Tibial nerve (tissue), 4 donors: ENCODE measurements around the gene TMEM151B.

ENCODE experiments used
- CTCF ChIP-seq, 5 experiments: fragments of 200-600 bp in 3 of 5; fragments of 450-650 bp in 2 of 5; sonication (generic) in 3 of 5; IDR thresholded peaks; one replicate each; pipeline ENCODE4 v1.5.1; 2016 to 2019; ENCODE audit warnings: antibody characterized with exemption in 5 of 5, mild to moderate bottlenecking in 3 of 5, moderate library complexity in 2 of 5
- EP300 ChIP-seq, 2 donors: sonication (generic); formaldehyde crosslinking; IDR thresholded peaks; one replicate each; pipeline ENCODE4 v1.6.1; 2017; ENCODE audit warnings: antibody characterized with exemption in 2 of 2, mild to moderate bottlenecking in 1 of 2
- POLR2A ChIP-seq, 2 donors: fragments of 450-650 bp; IDR thresholded peaks; one replicate each; pipeline ENCODE4 v1.6.1; 2017; ENCODE audit warnings: antibody characterized with exemption in 2 of 2, mild to moderate bottlenecking in 2 of 2, moderate library complexity in 2 of 2

GRCh38 chr6:44284867-44285266 lies 14.6 kb downstream of the TMEM151B start:
- TF ChIP-seq CTCF (IDR thresholded peaks at IDR 0.05), result no peak
- no peak for TF ChIP-seq POLR2A (IDR thresholded peaks at IDR 0.05)
- TF ChIP-seq EP300 (IDR thresholded peaks at IDR 0.05), result no peak
